ENCODE results near the gene TMED4.

Gene TMED4

DNA sequence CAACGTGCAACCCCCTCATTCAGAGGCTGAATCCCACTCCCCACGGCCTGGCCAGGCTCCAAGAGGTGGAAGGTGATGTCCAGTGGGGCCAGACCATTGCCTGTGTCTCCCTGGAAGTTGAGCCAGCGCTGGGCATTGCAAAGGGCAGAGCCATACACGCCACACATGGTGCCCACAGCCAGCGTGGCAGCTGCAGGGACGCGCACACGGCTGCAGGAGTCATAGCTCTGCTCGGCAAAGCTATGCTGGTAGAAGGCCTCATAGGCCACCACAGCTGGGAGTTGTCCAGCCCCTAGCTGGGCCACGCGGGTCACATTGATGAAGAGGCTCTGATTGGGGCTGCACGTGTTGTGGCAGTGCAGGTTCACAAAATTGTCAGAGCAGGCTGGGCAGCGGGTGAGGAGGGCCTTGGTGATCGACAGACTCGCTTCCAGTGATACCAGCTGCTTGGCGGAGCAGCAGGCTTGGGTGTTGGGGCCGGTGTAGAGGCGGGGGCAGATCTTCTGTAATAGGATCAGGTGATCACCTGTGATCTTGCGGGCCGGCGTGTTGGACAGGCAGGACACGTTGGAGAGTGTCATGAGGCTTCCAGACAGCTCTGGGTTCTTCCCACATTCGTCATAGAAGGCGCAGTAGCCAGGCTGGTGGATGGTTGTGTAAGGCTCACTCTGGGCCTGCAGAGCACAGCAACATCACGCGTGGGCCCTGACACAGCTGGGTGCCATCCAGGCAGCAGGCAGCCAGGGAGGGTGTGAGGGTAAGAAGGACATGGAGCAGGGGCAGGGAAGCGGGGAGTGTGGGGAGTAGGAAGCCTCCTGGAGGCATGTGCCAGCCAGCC lies 42.1 kb downstream of the TMED4 start:
- no peak for DNase-seq

DNA sequence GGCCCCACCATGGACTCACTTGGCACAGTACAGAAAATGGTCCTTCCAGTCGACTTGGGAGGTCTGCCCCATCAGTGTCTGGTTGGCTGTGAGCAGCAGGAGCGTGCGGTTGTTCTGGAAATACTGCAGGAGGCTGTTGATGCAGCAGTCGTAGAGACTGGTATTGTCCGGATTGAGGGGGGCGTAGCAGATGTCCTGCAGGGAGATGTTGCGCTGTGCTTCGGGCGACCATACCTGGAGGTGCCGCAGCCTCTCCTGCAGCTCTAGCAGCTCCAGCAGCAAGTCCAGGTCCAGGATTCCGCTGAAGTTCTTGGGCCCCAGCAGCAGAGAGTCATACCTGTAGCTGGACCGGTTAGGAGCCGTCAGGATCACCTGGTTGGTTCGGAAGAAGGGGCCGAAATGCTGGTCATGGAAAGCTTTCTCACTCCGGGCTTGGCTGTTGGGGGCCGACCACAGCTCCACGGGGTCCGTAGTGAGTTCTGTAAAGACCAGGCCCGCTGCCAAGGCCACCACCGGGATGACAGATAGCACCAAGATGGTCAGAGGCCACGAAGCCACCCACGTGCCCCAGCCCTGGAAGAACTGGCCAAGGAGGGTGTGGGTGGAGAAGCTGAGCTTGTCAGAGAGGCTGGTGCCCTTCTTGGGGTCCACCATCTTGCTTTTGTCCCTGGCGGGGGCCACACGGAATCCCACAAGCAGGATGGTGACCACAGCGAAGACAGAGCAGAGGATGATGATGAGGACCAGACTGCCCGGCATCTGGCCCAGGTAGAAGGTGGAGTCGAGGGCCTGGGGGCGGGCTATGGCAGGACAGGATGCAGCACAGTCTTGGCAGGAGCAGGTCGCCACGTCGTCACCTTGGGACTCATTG lies 43.0 kb downstream of the TMED4 start:
- no peak for DNase-seq

DNA sequence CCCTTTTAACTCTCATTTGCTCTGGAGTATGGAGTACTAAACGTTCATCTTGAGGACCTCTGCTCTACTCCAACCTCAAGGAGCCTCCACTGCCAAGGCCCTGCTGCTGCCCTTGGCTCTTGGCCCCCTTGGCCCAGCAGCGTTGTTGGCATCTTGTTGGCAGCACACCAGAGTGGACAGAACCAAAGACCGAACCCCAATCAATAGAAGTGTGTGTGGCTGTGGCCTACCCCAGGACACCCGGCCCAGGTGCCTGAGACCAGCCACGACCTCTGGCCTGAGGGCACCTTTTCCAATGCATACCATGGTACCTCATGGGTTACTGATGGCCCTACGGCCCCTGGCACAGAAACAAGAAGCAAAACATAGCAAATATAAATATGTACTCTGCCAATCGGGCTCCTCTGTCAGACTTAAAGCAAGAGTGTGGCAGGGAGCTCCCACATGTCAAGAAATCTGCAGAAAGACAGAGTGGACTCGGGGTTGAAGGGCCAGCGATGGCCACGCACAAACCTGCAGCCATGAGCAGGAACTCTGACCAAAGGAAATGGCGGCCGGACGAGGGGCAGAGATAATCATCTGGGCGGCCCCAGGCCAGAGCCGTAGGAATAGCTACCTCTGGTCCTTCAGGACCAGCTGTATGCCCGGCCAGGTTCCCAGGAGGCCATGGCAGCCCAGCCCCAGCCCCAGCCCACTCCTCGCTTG lies 43.8 kb downstream of the TMED4 start:
- no peak for DNase-seq

DNA sequence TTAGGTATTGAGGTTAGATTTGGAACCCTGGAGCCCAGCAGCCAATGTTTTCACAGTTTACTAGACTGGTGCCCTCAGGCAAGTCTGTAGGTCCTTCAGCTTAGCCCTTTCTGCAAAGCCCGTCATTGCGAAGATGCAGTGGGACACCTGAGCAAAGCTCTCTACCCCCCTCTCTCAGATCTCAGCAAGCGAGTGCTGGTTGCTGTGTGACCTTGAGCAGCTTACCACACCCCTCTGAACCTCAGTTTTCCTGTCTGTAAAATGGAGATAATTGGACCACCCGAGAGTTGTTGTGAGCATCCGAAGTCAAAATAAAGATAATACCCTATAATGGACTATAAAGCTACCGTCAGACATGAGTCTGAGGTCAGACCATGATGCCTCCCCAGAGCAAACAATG lies 44.6 kb downstream of the TMED4 start:
- DNase-seq: no peak

DNA sequence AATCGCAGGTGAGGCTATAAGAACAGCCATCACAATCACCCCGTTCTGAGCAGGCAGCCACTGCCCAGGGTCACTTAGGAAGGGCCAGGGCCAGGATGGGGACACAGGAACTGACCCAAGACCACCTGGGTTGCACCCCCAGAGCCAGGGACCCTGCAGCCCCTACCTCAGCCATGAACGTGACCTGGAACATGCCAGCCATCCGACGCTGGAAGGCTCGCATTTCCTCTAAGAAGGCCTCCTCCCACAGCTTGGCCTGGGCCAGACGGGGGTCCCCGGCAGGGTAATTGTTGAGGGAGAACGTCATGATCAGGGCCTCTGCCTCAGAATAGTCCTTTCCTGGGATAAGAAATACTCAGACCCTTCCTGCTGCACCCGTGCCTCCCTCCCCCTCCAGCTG lies 45.9 kb downstream of the TMED4 start:
- DNase-seq: no peak

DNA sequence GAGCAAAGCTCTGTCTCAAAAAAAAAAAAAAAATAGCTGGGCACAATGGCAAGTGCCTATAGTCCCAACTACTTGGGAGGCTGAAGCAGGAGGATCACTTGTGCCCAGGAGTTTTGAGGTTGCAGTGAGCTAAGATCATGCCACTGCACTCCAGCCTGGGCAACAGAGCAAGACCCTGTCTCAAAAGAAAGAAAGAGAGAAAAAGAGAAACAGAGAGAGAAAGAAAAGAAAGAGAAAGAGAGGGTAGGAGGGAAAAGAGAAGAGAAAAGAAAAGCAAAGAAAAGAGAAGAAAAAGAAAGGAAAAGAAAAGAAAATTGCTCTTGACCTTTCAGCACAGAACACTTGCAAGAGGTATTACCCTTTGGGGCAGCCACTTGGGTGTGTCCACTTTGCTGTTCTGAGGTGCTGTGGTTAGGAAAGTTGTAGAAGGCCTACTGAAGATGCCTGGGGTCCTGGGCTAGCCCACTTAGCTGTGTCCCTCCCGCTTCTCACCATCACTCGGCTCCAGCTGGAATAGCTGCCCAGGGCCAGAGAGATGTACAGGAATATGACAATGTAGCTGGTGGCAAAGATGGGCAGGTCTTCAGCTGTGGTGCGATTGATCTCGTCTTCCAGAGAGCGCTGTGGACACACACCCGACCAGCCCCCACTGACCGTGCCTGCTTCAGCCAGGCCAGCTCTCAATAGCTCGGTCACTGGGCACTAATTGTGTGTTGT lies 46.5 kb downstream of the TMED4 start:
- DNase-seq: no peak

DNA sequence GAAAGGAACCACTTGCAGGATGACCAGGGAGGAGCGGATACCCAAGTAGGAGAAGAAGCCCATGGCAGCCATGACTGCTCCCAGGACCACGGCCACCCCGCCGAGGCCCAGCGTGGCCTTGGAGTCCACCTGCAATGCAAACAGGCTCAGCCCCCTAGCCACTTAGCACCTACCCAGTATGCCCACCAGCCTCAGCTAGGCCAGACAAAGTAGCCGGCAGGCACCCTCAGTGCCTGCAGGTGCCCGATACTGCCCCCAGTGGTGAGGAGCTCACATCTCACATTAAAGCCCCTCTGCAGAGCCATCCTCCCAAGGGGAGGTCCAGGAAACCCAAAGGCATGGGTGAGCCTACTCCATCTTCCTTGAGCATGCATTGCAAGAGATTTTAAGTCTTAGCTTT lies 47.5 kb downstream of the TMED4 start:
- peak; percentile 30 to 45 for DNase-seq

DNA sequence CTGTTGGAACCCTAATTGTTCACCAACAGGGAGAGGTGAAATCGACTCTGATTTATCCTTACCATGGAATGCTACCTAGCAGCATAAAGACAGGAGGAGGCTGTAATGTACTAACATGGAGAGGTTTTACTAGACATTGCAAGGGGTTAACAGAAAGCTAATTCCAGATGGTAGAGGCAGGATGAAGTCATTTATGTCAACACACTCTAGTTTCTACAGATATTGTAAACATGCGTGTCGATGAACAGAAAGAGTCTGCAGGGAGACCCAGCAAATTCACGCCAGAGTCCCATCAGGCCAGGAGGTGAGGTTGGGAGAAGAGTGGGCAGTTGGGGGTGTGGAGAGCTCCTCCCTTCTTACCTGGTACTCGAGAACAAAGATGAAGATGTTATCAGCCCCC lies 47.9 kb downstream of the TMED4 start:
- no peak for DNase-seq

DNA sequence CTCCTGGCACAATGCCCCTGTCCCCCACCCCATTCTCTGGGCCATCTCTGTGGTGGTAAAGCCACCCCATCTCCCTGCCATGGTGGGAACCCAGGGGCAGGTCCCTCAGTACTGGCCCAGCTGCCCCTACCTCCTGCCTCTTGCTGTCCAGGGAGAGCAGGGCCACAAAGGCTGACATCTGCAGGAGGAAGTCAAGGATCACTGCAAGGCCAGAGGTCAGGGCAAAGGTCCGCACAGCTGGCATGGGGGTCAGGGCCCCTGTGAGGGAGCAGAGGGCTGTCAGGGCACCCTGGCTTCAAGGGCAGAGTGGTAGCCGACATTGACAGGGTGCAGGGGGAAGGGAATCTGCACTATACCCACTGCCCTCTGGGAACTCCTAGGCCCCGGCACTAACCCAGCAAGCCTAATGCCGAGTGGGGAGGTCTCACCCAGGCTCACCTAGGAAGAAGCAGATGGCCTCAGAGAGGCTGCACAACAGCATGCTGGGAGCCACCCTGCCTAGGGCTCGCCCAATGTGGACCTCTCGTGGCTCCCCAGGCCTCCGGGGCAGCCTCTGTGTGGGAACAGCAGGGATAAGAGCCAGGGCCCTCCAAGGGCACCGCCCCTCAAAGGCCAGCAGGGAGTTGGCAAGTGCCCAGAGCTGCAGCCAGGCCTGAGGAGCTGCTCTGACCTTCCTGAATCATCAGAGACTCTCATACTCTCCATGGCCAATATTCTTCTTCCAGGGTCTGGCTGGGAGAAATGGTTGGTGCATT lies 48.6 kb downstream of the TMED4 start:
- no peak for DNase-seq

DNA sequence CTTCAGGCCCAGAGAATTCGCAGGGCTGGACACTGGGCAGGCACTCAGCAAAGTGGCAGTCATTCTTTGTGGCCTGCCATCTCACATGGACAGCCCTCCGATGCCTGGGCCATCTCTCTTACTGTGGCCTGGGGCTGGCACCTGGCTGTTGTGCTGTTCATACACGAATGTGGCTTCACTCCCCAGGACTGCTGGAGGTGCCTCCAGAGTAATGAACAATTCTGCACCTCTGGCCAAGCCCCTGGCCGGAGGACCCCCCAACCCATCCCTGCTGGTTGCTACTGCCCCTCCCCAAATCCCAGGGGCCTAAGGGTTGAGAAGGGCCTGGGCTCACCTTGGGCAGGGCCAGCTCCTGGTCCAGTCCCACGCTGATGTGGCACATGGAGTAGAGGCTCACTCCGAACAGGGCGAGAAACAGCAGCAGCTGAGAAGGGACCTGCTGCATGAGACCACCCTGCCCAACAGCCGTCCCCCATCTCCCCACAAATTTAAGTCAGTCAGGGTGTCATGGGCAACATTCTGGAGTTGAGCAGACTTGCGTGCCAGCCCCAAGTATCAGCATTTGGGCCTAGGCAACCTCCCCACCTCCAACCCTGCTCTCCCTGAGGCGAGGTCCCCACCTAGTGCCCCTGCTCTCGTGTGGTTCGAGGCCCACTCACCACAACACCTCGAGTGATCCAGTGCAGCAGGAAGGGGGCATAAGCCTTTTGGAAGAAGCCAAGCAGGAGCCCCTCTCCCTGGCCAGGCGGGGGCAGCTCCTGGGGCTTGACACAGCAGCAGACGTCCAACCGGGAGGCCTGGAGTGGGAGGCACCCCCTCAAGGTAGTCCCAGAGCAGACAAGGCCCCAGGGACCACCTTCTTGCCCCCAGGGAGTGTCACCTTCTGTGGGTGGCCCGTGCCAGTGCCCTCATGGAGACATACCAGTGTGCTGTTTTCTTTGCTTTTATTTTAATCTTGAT lies 50.3 kb downstream of the TMED4 start:
- DNase-seq: no peak

DNA sequence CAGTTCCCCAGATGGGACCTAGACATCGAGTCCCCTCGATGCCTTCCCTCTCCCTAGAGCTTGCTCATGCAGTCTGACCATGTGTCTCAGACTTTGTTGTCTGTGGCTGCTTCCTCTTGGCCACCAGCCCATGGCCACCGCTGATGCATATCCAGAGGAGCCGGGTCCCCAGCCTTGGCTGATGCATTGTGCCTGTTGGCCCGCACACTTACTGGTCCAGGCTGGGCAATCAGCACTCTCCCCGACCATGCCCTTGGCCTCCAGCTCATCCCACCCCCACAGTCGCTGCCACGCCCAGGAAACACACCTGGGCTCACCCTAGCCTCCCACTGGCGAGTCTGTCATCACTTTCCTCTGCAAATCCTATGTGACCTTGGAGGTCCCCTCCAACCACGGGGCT lies 51.0 kb downstream of the TMED4 start:
- no peak for DNase-seq
